ENCODE data around the gene HP1BP3. TPM values are rescaled to one million over a fixed set of nuclear protein-coding genes. Genes with fewer than 3 reads are reported as not detected.
A peak's percentile ranks its signal among the peaks of the same experiment; 100 is the strongest.

Gene HP1BP3
- total and polyA plus RNA-seq, 12 donors: 54.4 to 148 (median 129) TPM

DNA sequence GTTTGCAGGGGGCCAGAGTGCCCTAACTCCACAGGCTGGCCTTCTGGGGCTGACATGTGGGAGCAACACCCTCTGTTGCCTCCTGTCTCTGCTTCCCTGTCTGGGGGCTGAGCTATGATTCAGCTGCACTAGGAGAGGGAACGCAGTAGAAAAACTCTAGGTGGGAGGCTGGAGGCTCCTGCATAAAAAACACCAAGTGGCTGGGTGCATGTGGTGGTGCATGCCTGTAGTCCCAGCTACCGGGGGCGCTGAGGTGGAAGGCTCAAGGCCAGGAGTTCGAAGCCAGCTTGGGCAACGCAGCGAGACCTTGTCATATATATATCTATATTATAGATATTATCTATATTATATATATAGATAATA lies 74.9 kb downstream of the HP1BP3 start:
- H3K27me3 ChIP-seq: peaks cover 0 to 33% (median 17%) of the 10 kb centered on the region in 7 donors
- TF ChIP-seq, protein P1, sequence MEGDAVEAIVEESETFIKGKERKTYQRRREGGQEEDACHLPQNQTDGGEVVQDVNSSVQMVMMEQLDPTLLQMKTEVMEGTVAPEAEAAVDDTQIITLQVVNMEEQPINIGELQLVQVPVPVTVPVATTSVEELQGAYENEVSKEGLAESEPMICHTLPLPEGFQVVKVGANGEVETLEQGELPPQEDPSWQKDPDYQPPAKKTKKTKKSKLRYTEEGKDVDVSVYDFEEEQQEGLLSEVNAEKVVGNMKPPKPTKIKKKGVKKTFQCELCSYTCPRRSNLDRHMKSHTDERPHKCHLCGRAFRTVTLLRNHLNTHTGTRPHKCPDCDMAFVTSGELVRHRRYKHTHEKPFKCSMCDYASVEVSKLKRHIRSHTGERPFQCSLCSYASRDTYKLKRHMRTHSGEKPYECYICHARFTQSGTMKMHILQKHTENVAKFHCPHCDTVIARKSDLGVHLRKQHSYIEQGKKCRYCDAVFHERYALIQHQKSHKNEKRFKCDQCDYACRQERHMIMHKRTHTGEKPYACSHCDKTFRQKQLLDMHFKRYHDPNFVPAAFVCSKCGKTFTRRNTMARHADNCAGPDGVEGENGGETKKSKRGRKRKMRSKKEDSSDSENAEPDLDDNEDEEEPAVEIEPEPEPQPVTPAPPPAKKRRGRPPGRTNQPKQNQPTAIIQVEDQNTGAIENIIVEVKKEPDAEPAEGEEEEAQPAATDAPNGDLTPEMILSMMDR (IDR thresholded peaks at IDR 0.05): no peak
- H3K4me1 ChIP-seq: peaks cover 0 to 3% (median 2%) of the 10 kb centered on the region in 9 donors
- no peak for DNase-seq
- intact Hi-C loops (cut with DNase I): no loop called here
- 89% methylated on average over 6 of the region's 6 CpGs for WGBS, 2 donors
- no peaks in the 10 kb centered on the region for H3K9me3 ChIP-seq
- H3K4me3 ChIP-seq: no peak overlapping the region
- ATAC-seq: no peak
- H3K36me3 ChIP-seq: no peaks in the 10 kb centered on the region
- H3K27ac ChIP-seq: no peak overlapping the region

DNA sequence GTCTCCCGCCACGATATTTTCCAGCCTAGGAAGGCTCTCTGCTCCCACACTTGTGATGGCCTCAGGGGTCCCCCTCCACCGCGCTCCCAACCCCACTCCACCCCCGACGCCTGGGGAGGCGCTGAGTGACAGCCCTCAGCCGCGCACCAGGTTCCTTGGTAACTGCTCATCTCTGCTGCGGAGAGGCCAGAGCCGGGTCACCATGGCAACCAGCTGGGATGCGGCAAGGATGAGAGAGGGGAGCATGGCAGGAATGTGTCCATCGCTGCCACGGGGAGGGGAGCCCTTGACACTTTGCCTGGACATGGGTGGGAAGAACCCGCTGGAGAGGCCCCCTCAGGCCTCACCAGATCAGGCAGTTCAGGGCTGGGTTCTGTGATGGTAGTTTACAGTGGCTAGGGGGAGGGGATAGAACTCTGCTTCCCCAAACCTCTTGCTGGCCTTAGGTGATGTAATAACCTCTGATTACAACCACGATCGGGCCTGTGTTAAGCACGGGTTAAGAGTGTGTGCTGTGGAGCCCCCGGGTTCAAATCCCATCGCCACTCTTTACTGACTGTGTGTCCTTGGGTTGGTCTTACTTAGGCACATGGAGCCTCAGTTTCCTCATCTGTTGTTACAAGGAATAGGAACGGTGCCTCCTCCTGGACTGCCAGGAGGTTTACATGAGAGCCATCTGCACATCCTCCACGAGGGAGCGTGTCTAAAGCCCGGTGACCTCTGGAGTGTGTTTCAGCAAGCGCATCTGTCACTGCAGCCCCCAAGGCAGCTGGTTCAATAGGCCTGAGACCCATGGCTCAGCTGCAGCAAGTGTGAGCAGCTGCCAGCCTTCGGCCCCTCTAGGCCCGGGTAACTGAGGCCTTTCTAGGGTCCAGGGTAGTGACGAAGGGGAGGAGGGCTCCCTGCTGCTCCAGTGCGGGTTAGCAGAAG lies 75.6 kb downstream of the HP1BP3 start:
- TF ChIP-seq, protein P1 (IDR thresholded peaks at IDR 0.05): no peak
- no peaks in the 10 kb centered on the region for H3K36me3 ChIP-seq
- peaks cover 0 to 26% (median 11%) of the 10 kb centered on the region in 7 donors for H3K27me3 ChIP-seq
- 75 to 81% methylated on average over 29 of the region's 29 CpGs for WGBS, 2 donors
- H3K4me3 ChIP-seq: no peak overlapping the region
- H3K4me1 ChIP-seq: no peaks in the 10 kb centered on the region
- intact Hi-C loops (cut with DNase I): no loop called here
- ATAC-seq (no peak), DNase-seq (no peak)
- no peak overlapping the region for H3K27ac ChIP-seq
- no peaks in the 10 kb centered on the region for H3K9me3 ChIP-seq

DNA sequence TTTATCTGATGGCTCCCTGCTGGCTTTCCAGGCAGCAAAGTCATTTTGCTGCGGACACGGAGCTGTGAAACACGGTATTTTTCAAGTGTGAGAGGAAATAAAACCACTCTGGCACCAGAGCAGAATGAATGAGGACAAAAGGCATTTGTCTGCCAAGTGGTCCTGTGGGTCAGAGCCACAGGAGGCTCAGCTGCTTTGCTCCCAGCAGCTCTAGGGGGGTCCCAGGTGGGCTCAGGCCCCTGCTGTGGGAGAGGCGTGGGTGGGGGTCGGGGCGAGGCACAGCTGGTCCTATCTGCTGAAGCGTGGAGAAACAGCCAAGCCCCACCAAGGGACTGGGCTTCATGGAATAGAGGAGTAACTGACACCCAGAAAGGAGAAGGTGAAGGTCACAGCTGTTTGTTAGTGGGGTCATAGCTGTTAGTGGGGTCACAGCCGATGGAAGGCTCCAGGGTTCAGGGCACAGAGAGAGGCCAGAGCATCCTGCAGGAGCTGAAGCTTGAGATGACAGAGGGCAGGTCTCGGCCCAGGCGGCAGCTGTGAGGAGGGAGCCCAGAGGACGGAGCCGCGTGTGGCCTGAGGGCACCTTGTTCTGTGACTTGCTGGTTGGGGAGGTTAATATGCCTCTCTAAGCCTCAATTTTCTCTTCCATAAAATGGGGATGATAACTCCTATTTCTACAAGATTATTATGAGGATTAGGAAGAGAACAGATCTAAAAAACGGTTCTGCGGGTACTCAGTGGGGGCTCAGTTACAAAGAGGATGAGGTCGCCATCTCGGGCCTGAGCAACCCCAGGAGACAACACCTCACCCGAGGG lies 76.4 kb downstream of the HP1BP3 start:
- Histone ChIP-seq H3K27me3 (peaks cover 0 to 18% (median 5%) of the 10 kb centered on the region in 7 donors), H3K4me3 (no peak overlapping the region), H3K4me1 (no peaks in the 10 kb centered on the region), H3K9me3 (no peaks in the 10 kb centered on the region), H3K36me3 (no peaks in the 10 kb centered on the region), H3K27ac (no peak overlapping the region)
- intact Hi-C loops (cut with DNase I): no loop called here
- 65 to 70% methylated on average over 18 of the region's 18 CpGs for WGBS, 2 donors
- TF ChIP-seq, protein P1 (IDR thresholded peaks at IDR 0.05): no peak
- ATAC-seq: no peak
- no peak for DNase-seq

DNA sequence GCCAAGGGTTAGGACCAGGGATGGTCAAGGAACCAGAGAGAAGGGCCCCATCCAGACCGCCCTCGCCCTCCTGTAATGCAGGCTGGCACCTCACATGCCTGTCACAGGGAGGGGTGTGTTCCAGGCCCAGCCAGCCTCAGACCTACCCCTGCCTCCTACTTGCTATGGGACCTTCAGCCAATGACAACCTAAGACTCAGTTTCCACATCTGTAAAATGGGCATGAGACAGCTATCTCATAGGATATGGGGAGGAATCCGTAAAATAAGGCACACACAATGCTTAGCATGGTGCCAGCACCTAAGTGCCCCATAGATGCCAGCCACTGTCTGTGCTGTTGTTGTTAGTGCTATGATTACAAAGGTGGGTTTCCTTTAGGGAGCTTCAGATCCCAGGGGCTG lies 77.2 kb downstream of the HP1BP3 start:
- Histone ChIP-seq H3K36me3 (no peaks in the 10 kb centered on the region), H3K9me3 (no peaks in the 10 kb centered on the region), H3K27me3 (peaks cover 0 to 10% (median 2%) of the 10 kb centered on the region in 7 donors), H3K4me3 (no peak overlapping the region), H3K27ac (no peak overlapping the region), H3K4me1 (no peaks in the 10 kb centered on the region)
- 97 to 98% methylated on average over 3 of the region's 3 CpGs for WGBS, 2 donors
- ATAC-seq (peak in 1 of 8 donors; percentile 28), DNase-seq (no peak)
- intact Hi-C loops (cut with DNase I): loop anchor here in 1 of 10 donors (5.0 kb wide), 1 partner anchor 47 kb away; no protein-coding TSS in a partner anchor
- TF ChIP-seq, protein P1 (IDR thresholded peaks at IDR 0.05): no peak
